BJ (cell line): ENCODE measurements around the gene PTGER1. TPM values are rescaled to one million over a fixed set of nuclear protein-coding genes. Genes with fewer than 3 reads are reported as not detected.

Experiments
- CTCF ChIA-PET: fragments of 350-600 bp; formaldehyde crosslinking; extraction: SDS; loops from one replicate; lab custom pipeline; 2021; ENCODE audit warnings: antibody characterized with exemption, inconsistent platforms; lab: Yijun Ruan, JAX
- POLR2A ChIA-PET: fragments of 300-600 bp; sonication (Branson Sonifier 250); formaldehyde crosslinking; extraction: SDS; loops from one replicate; lab custom pipeline; 2021; ENCODE audit warnings: antibody characterized with exemption; lab: Charles Lee
- DNase-seq: peaks from one replicate; pipeline ENCODE4 v3.0.0-alpha.2; 2011; ENCODE audit warnings: low read depth
- H3K27me3 ChIP-seq: 2 replicates; pipeline ENCODE4 v1.6.0; 2011; ENCODE audit warnings: low read length; ENCODE audit not compliant: control insufficient read depth, insufficient read depth
- H3K36me3 ChIP-seq: 2 replicates; pipeline ENCODE4 v1.5.1; 2011; ENCODE audit warnings: low read length; ENCODE audit not compliant: control insufficient read depth, insufficient read depth
- H3K4me3 ChIP-seq: 2 replicates; pipeline ENCODE4 v1.5.1; 2011; ENCODE audit warnings: low read depth, mild to moderate bottlenecking, control low read depth, low read length
- CTCF ChIP-seq: IDR thresholded peaks from 2 replicates; pipeline ENCODE4 v1.5.1; 2011; ENCODE audit warnings: low read depth, mild to moderate bottlenecking, control low read depth, inconsistent platforms, low read length, moderate library complexity; ENCODE audit not compliant: insufficient read depth
- polyA plus RNA-seq: library from polyadenylated mRNA; depleted of rRNA; stranded (reverse); fragments of >200 nt; gene quantifications from 2 replicates; pipeline ENCODE4 v1.2.3, GENCODE V29; 2011

Gene PTGER1
- polyA plus RNA-seq, 1 experiment, result 0.63 TPM

- POLR2A ChIA-PET, result interaction anchor here (0.6 kb wide), 1 partner anchor 766 kb away, joined by 4 read pairs; no protein-coding TSS in a partner anchor
- DNase-seq, result no peak
- no peaks in the 10 kb centered on the region for H3K27me3 ChIP-seq
- peak overlapping the region; percentile 78 for H3K4me3 ChIP-seq
- CTCF ChIA-PET, result no interaction called here
- H3K36me3 ChIP-seq, result no peaks in the 10 kb centered on the region; the same call in none of the 2 replicates
- TF ChIP-seq CTCF, result no peak
These were observed 41.3 kb downstream of the PTGER1 start for GRCh38 chr19:14433554-14434501.

GRCh38 chr19:14432791-14433553 lies 42.2 kb downstream of the PTGER1 start, which contains the start of gene PKN1:
PKN1 (plus strand) TSS chr19:14433306; CDS start chr19:14433522, 216 bp downstream.
- DNase-seq, result no peak
- CTCF ChIA-PET, result interaction anchor here (0.6 to 1.4 kb wide), 4 partner anchors 31 to 333 kb away, joined by 3 to 6 read pairs (median 4); no protein-coding TSS in a partner anchor

GRCh38 chr19:14430712-14431111 lies 44.4 kb downstream of the PTGER1 start:
- TF ChIP-seq CTCF, result no peak
- DNase-seq, result no peak
- H3K27me3 ChIP-seq, result no peaks in the 10 kb centered on the region
- no peaks in the 10 kb centered on the region for H3K36me3 ChIP-seq
- ChIA-PET CTCF (interaction anchor here (1.0 to 2.0 kb wide), 5 partner anchors 11 to 272 kb away, joined by 3 to 6 read pairs (median 4); no protein-coding TSS in a partner anchor), POLR2A (no interaction called here)
- H3K4me3 ChIP-seq, result no peak overlapping the region

More at GRCh38 chr19:14432791-14433553, 42.2 kb downstream of the PTGER1 start, which contains the start of gene PKN1:
- H3K4me3 ChIP-seq, result peak within 1 kb of the TSS; percentile 78
- POLR2A ChIA-PET, result no interaction called here
- no peaks in the 10 kb centered on the region for H3K27me3 ChIP-seq
- TF ChIP-seq CTCF, result no peak
- H3K36me3 ChIP-seq, result no peaks in the 10 kb centered on the region; the same call in none of the 2 replicates

GRCh38 chr19:14428882-14429416 lies 46.2 kb downstream of the PTGER1 start:
- Histone ChIP-seq H3K36me3 (no peaks in the 10 kb centered on the region), H3K4me3 (no peak overlapping the region), H3K27me3 (no peaks in the 10 kb centered on the region)
- TF ChIP-seq CTCF, result no peak
- no peak for DNase-seq
- ChIA-PET CTCF (interaction anchor here (1.2 kb wide), 1 partner anchor 43 kb away, joined by 7 read pairs; no protein-coding TSS in a partner anchor), POLR2A (no interaction called here)
